ENCODE results near the gene LENG1. TPM values are rescaled to one million over a fixed set of nuclear protein-coding genes. Genes with fewer than 3 reads are reported as not detected.

LENG1 gene
- polyA plus RNA-seq, 1 donor from 2014 or later = 17.0 TPM

- Histone ChIP-seq H3K79me2 (replicated peaks; ENCODE audit: insufficient read depth, low read length) (peaks cover 16% of the 10 kb centered on the region), H3K4me2 (ENCODE audit: low read length) (peak overlapping the region; percentile 99), H3K27ac (ENCODE audit: low read length) (peak overlapping the region; percentile 93), H3K4me3 (ENCODE audit: low read length) (peak overlapping the region; percentile 78), H3K9me3 (ENCODE audit: low read length) (no peaks in the 10 kb centered on the region), H3K9me2 (ENCODE audit: insufficient read depth, low read length) (no peaks in the 10 kb centered on the region), H4K20me1 (ENCODE audit: insufficient read depth) (no peaks in the 10 kb centered on the region), H2AFZ (ENCODE audit: low read depth, low read length) (peak overlapping the region; percentile 46), H3K27me3 (ENCODE audit: insufficient read depth, low read depth, low read length) (no peaks in the 10 kb centered on the region), H3K9ac (ENCODE audit: low read length) (peak overlapping the region; percentile 91), H3K36me3 (ENCODE audit: insufficient read depth, low read length) (no peaks in the 10 kb centered on the region), H3F3A (ENCODE audit: insufficient read depth, low read length, poor library complexity, severe bottlenecking) (no peaks in the 10 kb centered on the region)
- no peak for TF ChIP-seq SMC3 (conservative IDR thresholded peaks at IDR 0.05; ENCODE audit: poor library complexity)
- no peak for TF ChIP-seq REST (IDR thresholded peaks at IDR 0.05; ENCODE audit: borderline replicate concordance)
- TF ChIP-seq EZH2 (IDR thresholded peaks at IDR 0.05; ENCODE audit: borderline replicate concordance, insufficient read depth, low read length, poor library complexity, severe bottlenecking) = no peak
- no peak for TF ChIP-seq TAF1 (IDR thresholded peaks at IDR 0.05; ENCODE audit: low read depth)
- TF ChIP-seq MXI1 (conservative IDR thresholded peaks at IDR 0.05; ENCODE audit: poor library complexity, severe bottlenecking) = no peak
- TF ChIP-seq CTCF (IDR thresholded peaks at IDR 0.05; ENCODE audit: poor library complexity, severe bottlenecking) = no peak
- no peak for TF ChIP-seq POLR2AphosphoS5 (IDR thresholded peaks at IDR 0.05)
- no peak for TF ChIP-seq EP300 (conservative IDR thresholded peaks at IDR 0.05; ENCODE audit: poor library complexity, severe bottlenecking)
- TF ChIP-seq RAD21 (conservative IDR thresholded peaks at IDR 0.05) = no peak
Observed at GRCh38 chr19:54114340-54115108, 45.0 kb downstream of the LENG1 start.

- no peak overlapping the region for H3K9ac ChIP-seq (ENCODE audit: low read length)
- no peaks in the 10 kb centered on the region for H3K9me2 ChIP-seq (ENCODE audit: insufficient read depth, low read length)
- H3K9me3 ChIP-seq (ENCODE audit: low read length) = no peaks in the 10 kb centered on the region
- H3F3A ChIP-seq (ENCODE audit: insufficient read depth, low read length, poor library complexity, severe bottlenecking) = no peaks in the 10 kb centered on the region
- no peak overlapping the region for H3K4me2 ChIP-seq (ENCODE audit: low read length)
- no peak overlapping the region for H3K4me3 ChIP-seq (ENCODE audit: low read length)
- peaks cover 11% of the 10 kb centered on the region for H3K79me2 ChIP-seq (replicated peaks; ENCODE audit: insufficient read depth, low read length)
- H4K20me1 ChIP-seq (ENCODE audit: insufficient read depth) = no peaks in the 10 kb centered on the region
- H3K27me3 ChIP-seq (ENCODE audit: insufficient read depth, low read depth, low read length) = no peaks in the 10 kb centered on the region
- H2AFZ ChIP-seq (ENCODE audit: low read depth, low read length) = no peak overlapping the region
- TF ChIP-seq EZH2 (IDR thresholded peaks at IDR 0.05; ENCODE audit: borderline replicate concordance, insufficient read depth, low read length, poor library complexity, severe bottlenecking) = no peak
- no peak for TF ChIP-seq EP300 (conservative IDR thresholded peaks at IDR 0.05; ENCODE audit: poor library complexity, severe bottlenecking)
- TF ChIP-seq MXI1 (conservative IDR thresholded peaks at IDR 0.05; ENCODE audit: poor library complexity, severe bottlenecking) = no peak
- no peak for TF ChIP-seq TAF1 (IDR thresholded peaks at IDR 0.05; ENCODE audit: low read depth)
- H3K27ac ChIP-seq (ENCODE audit: low read length) = no peak overlapping the region
- H3K36me3 ChIP-seq (ENCODE audit: insufficient read depth, low read length) = no peaks in the 10 kb centered on the region
Observed at GRCh38 chr19:54109651-54110050, 49.9 kb downstream of the LENG1 start.

Data from neural cell (in vitro differentiated cells).